SH-SY5Y (cell line): ENCODE measurements around the gene UTS2R.

Source experiments
- GATA2 ChIP-seq: IDR thresholded peaks from 2 replicates; pipeline ENCODE4 v1.6.1; 2011; ENCODE audit warnings: mild to moderate bottlenecking, low read depth, low read length
- GATA3 ChIP-seq: IDR thresholded peaks from 2 replicates; pipeline ENCODE4 v1.6.1; 2011; ENCODE audit warnings: low read depth, mild to moderate bottlenecking, low read length, moderate library complexity

GRCh38 chr17:82358465-82359350 lies 12.9 kb upstream of the UTS2R start, which contains the start of gene TEX19:
- TF ChIP-seq GATA2 (no peak), GATA3 (no peak)
